NCI-H524 (cell line): ENCODE measurements around the gene OOEP.
"Not testable (repeated sequence)": the region's sequence is repeated elsewhere in the genome, so short reads cannot be mapped to it uniquely, and the experiment has no call there.

Experiments
- DNase-seq, 2 experiments: peaks; one replicate each; lab custom pipeline; 2025; lab: John Stamatoyannopoulos, UW

Gene OOEP

DNA sequence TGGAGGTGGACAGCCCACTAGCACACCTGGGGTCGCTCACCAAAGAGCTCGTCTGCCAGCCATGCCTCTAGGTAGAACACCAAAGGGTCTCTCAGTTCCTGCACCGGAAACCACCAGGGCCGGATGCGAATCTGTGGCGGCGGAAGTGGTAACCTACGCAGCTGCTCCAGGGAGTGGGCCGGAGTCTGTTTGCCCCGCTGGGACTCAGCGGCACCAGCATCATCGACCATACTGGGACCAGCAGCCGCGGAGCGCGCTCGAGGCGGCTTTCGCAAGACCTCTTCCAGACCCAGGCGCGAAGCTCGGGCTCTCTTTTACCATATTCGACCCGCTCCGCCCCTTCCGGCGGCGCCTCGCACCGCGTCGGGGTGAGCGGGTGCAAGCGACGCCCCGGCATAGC lies at the start of gene OOEP:
OOEP (minus strand) TSS at position 335 of the 400 bp plus-strand sequence; CDS start at position 230, 105 bp downstream.
- no peak for DNase-seq

DNA sequence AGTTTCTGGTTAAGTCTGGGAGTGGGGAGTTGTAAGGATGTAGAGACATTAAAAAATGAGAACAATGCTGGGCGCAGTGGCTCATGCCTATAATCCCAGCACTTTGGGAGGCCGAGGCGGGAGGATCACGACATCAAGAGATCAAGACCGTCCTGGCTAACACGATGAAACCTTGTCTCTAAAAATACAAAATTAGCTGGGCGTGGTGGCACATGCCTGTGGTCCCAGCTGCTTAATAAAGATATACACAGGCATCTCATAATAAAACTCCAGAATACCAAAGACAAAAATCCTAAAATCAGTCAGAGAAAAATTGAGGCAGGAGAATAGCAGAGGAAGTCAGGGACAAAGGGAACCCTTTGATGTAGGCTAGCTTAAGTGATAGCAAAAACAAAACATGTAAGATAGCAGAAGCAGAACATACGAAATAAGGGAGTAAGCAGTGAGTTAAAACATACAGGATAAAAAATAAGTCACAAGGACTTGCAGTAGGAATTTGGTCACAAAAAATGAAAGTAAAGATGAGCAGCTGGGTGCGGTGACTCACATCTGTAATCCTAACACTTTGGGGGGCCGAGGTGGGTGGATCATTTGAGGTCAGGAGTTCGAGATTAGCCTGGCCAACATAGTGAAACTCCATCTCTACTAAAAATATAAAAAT lies 48.5 kb upstream of the OOEP start:
- DNase-seq: no peak

- no peak for DNase-seq
Observed at GRCh38 chr6:73413102-73413501, 43.4 kb upstream of the OOEP start.

DNA sequence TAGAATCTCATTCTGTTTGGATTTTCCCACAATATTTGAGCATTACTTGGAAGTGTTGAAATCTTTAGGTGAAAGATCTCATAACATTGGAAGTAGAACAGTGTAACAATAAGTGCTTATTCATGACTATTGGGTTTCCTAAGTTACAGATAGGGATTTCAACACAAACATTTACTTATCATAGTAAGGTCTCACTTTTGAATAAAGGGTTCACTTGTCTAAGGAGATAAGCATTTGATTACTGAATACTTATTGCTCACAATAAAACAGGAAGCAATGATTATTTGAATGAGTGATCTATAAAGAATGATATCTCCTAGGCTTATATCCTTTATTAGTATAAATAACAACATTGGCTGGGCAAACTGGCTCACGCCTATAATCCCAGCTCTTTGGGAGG lies 39.7 kb upstream of the OOEP start:
- no peak for DNase-seq

GRCh38 chr6:73400656-73401055 lies 31.0 kb upstream of the OOEP start:
- no peak for DNase-seq

DNA sequence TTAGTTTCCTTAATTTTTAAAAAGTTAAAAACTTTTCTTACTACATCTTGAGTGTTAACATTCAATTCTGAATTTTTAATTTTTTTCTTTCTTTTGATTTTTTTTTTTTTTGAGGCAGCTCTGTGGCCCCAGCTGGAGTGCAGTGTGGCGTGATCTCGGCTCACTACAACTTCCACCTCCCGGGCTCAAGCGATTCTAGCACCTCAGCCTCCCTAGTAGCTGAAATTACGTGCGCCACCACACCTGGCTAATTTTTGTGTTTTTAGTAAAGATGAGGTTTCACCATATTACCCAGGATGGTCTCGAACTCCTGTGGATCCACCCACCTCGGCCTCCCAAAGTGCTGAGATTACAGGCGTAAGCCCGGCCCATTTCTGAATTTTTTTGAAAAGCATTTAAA lies 26.2 kb upstream of the OOEP start:
- DNase-seq: no peak

- DNase-seq: peak; percentile 65 to 76
Observed at GRCh38 chr6:73394577-73395354, 25.1 kb upstream of the OOEP start, which contains the start of gene DDX43. TSS of gene DDX43 (plus strand) at chr6:73394828. CDS start at chr6:73394906, 78 bp downstream.

DNA sequence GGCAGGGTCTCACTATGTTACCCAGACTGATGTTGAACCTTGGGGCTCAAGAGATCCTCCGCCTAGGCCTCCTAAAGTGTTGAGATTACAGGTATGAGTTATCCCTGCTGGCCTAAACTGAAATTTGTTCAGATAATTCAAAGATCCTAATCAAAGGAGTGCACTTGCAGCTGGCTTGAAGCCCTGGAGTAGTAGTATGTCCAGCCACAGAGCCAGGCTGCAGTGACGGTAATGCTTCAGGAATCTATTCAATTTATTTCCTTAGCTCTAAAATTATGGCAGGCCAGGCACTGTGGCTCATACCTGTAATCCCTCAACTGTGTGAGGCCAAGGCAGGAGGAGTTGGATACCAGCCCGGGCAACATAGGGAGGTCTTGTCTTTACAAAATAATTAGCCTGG lies 23.6 kb upstream of the OOEP start:
- DNase-seq: no peak

- DNase-seq: not testable (repeated sequence)
Observed at GRCh38 chr6:73392188-73392587, 22.5 kb upstream of the OOEP start.

GRCh38 chr6:73391675-73392074 lies 22.0 kb upstream of the OOEP start:
- no peak for DNase-seq

- no peak for DNase-seq
Observed at GRCh38 chr6:73389854-73390253, 20.2 kb upstream of the OOEP start.

DNA sequence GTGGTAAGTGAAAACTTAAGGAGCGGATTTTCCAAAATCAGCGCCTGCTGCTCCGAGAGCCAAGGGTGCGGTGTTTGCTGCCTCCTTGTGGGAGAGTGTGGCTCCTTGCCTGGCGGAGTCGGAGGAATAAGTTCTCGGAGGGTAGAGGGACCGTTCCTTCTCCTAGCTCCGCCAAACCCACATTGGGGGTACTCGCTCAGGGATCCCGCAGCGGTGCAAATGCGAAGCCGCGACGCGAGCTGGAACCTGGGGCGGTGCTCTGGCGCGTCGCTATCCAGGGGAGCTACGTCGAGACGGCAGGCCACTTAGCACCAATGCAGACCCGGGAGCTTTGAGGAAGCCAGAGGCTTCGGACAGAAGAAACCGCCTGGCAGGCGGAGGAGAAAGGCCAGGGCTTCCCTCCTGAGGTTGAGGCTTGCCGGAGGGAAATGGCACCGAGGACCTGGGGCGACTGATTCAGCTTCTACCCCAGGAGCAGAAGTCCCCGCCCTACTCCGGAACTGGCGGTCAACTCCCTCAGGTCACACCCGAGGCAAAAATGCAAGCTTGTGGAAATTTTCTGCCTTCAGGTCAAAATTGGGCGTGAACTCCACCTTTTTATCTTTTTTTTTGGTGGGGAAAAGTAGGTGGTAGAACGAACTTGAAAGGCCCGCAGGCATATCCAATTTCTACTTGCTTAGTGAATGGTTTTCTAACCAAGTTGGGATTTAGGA lies 19.3 kb upstream of the OOEP start:
- peak; percentile 67 to 83 for DNase-seq

DNA sequence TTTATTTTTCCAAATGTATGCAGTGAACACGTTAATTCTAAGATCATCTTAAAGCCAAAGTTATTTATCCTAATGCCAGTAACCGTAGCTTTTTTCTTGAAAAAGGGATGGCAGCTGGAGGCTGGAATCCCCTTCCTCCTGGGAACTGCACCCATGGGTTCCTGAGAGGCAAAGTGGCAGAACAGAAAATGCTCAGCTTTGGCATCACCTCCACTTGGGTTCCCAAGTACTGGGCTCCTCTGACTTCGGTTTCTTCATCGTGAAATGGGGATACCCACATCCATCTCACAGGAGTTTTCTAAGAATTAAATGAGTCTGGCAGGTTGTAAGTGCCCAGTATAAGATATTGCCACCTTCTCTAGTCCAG lies 18.7 kb upstream of the OOEP start:
- DNase-seq: no peak

- no peak for DNase-seq
Observed at GRCh38 chr6:73382462-73383113, 12.9 kb upstream of the OOEP start.

DNA sequence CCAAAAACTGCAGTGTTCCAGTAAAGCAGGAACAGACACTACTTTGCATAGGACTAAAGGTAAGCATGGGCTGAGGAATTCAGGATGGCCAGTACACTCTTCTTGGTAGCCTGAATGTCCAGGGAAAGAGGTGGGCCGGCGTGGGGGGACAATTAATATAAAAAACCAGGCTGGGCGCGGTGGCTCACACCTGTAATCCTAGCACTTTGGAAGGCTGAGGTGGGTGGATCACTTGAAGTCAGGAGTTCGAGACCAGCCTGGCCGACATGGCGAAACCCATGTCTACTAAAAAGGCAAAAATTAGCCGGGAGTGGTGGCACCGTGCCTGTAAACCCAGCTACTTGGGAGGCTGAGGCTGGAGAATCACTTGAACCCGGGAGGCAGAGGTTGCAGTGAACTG lies 11.8 kb upstream of the OOEP start:
- not testable (repeated sequence) for DNase-seq

GRCh38 chr6:73377225-73377624 lies 7.5 kb upstream of the OOEP start:
- DNase-seq: no peak

GRCh38 chr6:73375216-73375615 lies 5.5 kb upstream of the OOEP start:
- no peak for DNase-seq

GRCh38 chr6:73372516-73372915 lies 2.8 kb upstream of the OOEP start:
- DNase-seq: no peak

DNA sequence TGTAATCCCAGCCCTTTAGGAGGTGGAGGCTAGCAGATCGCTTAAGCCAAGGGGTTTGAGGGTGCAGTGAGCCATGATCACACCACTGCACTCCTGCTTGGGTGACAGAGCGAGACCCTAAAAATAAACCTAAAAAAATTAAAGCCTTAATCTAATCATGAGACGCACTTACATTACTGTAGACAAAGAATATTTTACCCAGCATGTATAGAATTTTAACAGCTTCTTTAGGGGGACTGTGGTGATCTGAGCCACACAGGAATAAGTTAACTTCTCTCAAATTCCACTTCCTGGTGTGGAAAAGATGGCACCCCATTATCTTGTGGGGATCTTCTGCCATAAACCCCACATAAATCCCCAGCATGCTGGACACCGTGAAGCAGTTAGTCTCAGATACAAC lies 2.3 kb upstream of the OOEP start:
- DNase-seq: no peak

GRCh38 chr6:73369157-73369556 lies 540 bp downstream of the OOEP start:
- DNase-seq: no peak

DNA sequence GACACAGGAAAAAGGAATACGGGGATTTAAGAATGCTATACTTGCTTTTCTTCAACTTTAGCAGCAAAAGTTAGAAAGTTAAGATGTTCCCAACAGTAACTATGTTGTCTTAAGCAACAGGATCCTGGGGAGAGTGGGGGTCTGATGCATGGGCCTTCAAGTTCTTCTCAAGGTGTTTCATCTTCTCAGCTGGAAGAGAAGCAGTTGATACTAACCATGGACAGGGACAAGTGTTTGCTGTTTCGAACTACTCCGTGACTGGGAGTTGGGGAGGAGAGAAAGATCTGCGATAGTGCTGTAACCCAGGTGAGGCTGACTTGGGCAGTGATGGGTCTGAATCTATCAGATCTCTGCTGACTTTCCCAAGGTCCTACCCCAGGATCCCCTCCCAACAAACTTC lies 1.0 kb downstream of the OOEP start:
- no peak for DNase-seq

GRCh38 chr6:73367761-73368355 lies 1.8 kb downstream of the OOEP start:
- DNase-seq: peak; percentile 84 to 89
